ENCODE results near the gene INSIG2.

INSIG2 gene

GRCh38 chr2:118088051-118089024 is at the start of gene INSIG2:
TSS of gene INSIG2 (plus strand) at chr2:118088471. CDS start at chr2:118096557, 8,086 bp downstream.
- DNase-seq (ENCODE audit: low spot score) = peak; percentile 94

- DNase-seq (ENCODE audit: low spot score) = no peak
These were observed 47.4 kb upstream of the INSIG2 start for GRCh38 chr2:118040891-118041290.

- no peak for DNase-seq (ENCODE audit: low spot score)
These were observed 44.1 kb upstream of the INSIG2 start for GRCh38 chr2:118044103-118044716.

- DNase-seq (ENCODE audit: low spot score) = no peak
These were observed 43.4 kb upstream of the INSIG2 start for GRCh38 chr2:118044854-118045253.

- DNase-seq (ENCODE audit: low spot score) = no peak
These were observed 43.0 kb upstream of the INSIG2 start for GRCh38 chr2:118045286-118045685.

- DNase-seq (ENCODE audit: low spot score) = no peak
These were observed 41.5 kb upstream of the INSIG2 start for GRCh38 chr2:118046634-118047210.

- DNase-seq (ENCODE audit: low spot score) = no peak
These were observed 40.9 kb upstream of the INSIG2 start for GRCh38 chr2:118047380-118047826.

GRCh38 chr2:118048401-118048800 is 39.9 kb upstream of the INSIG2 start:
- DNase-seq (ENCODE audit: low spot score) = no peak

- DNase-seq (ENCODE audit: low spot score) = no peak
These were observed 39.0 kb upstream of the INSIG2 start for GRCh38 chr2:118049140-118049815.

- no peak for DNase-seq (ENCODE audit: low spot score)
These were observed 38.5 kb upstream of the INSIG2 start for GRCh38 chr2:118049816-118050140.

- DNase-seq (ENCODE audit: low spot score) = no peak
These were observed 37.9 kb upstream of the INSIG2 start for GRCh38 chr2:118050386-118050785.

- DNase-seq (ENCODE audit: low spot score) = no peak
These were observed 37.3 kb upstream of the INSIG2 start for GRCh38 chr2:118050974-118051373.

GRCh38 chr2:118051826-118052358 is 36.4 kb upstream of the INSIG2 start:
- DNase-seq (ENCODE audit: low spot score) = no peak

- DNase-seq (ENCODE audit: low spot score) = no peak
These were observed 35.8 kb upstream of the INSIG2 start for GRCh38 chr2:118052474-118052873.

GRCh38 chr2:118053681-118054080 is 34.6 kb upstream of the INSIG2 start:
- no peak for DNase-seq (ENCODE audit: low spot score)

- DNase-seq (ENCODE audit: low spot score) = no peak
These were observed 33.9 kb upstream of the INSIG2 start for GRCh38 chr2:118054213-118055008.

- DNase-seq (ENCODE audit: low spot score) = no peak
These were observed 32.6 kb upstream of the INSIG2 start for GRCh38 chr2:118055512-118056164.

- no peak for DNase-seq (ENCODE audit: low spot score)
These were observed 32.1 kb upstream of the INSIG2 start for GRCh38 chr2:118056165-118056534.

- DNase-seq (ENCODE audit: low spot score) = no peak
These were observed 31.5 kb upstream of the INSIG2 start for GRCh38 chr2:118056801-118057200.

- no peak for DNase-seq (ENCODE audit: low spot score)
These were observed 29.3 kb upstream of the INSIG2 start for GRCh38 chr2:118058951-118059350.
